ENCODE data around the gene PACS2. TPM values are rescaled to one million over a fixed set of nuclear protein-coding genes. Genes with fewer than 3 reads are reported as not detected.

The PACS2 gene
- total RNA-seq, 1 experiment from 2014 or later: 72.5 TPM

GRCh38 chr14:105316577-105316941 lies 2.0 kb downstream of the PACS2 start:
- TF ChIP-seq, protein P1, sequence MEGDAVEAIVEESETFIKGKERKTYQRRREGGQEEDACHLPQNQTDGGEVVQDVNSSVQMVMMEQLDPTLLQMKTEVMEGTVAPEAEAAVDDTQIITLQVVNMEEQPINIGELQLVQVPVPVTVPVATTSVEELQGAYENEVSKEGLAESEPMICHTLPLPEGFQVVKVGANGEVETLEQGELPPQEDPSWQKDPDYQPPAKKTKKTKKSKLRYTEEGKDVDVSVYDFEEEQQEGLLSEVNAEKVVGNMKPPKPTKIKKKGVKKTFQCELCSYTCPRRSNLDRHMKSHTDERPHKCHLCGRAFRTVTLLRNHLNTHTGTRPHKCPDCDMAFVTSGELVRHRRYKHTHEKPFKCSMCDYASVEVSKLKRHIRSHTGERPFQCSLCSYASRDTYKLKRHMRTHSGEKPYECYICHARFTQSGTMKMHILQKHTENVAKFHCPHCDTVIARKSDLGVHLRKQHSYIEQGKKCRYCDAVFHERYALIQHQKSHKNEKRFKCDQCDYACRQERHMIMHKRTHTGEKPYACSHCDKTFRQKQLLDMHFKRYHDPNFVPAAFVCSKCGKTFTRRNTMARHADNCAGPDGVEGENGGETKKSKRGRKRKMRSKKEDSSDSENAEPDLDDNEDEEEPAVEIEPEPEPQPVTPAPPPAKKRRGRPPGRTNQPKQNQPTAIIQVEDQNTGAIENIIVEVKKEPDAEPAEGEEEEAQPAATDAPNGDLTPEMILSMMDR (conservative IDR thresholded peaks at IDR 0.05): no peak
- Histone ChIP-seq H3K79me2 (ENCODE audit: insufficient read depth, low read length) (peaks cover 14% of the 10 kb centered on the region; the same call in 1 of the 2 replicates), H3K23ac (ENCODE audit: insufficient read length, low read depth, low read length) (no peak overlapping the region), H2AK5ac (ENCODE audit: insufficient read length, low read length) (no peak overlapping the region), H4K91ac (ENCODE audit: insufficient read length, low read depth, low read length) (no peak overlapping the region), H3K4me2 (ENCODE audit: insufficient read depth, insufficient read length, low read length) (no peak overlapping the region), H3K23me2 (ENCODE audit: insufficient read length, low read depth, low read length, poor library complexity, severe bottlenecking) (peaks cover 8% of the 10 kb centered on the region), H4K20me1 (ENCODE audit: control insufficient read depth, insufficient read depth, insufficient read length) (peaks cover 7% of the 10 kb centered on the region), H2AFZ (ENCODE audit: low read length) (no peak overlapping the region), H3T11ph (ENCODE audit: low read length) (no peak overlapping the region), H2BK5ac (ENCODE audit: insufficient read length, low read length) (no peak overlapping the region), H2BK120ac (ENCODE audit: low read depth, low read length, poor library complexity, severe bottlenecking) (no peak overlapping the region), H2BK20ac (ENCODE audit: low read depth, low read length, poor library complexity, severe bottlenecking) (no peak overlapping the region), H2BK12ac (ENCODE audit: insufficient read length, low read depth, low read length) (no peak overlapping the region), H3K27ac (ENCODE audit: insufficient read length, low read depth, low read length) (no peak overlapping the region), H4K5ac (ENCODE audit: insufficient read length, low read depth, low read length) (no peak overlapping the region), H3K4me1 (ENCODE audit: insufficient read depth, low read length) (no peaks in the 10 kb centered on the region; the same call in 1 of the 2 replicates), H2BK15ac (ENCODE audit: low read depth, low read length) (no peak overlapping the region), H3K9ac (ENCODE audit: extremely low read depth, insufficient read length, low read length) (no peak overlapping the region), H3K18ac (ENCODE audit: insufficient read length, low read depth, low read length) (no peak overlapping the region), H4K8ac (replicated peaks; ENCODE audit: insufficient read length, low read depth, low read length) (no peak overlapping the region), H3K9me3 (ENCODE audit: control insufficient read depth, low read depth, low read length) (no peaks in the 10 kb centered on the region), H3K79me1 (ENCODE audit: insufficient read depth, low read depth, low read length, poor library complexity, severe bottlenecking) (peaks cover 5% of the 10 kb centered on the region), H3K56ac (ENCODE audit: insufficient read length, low read depth, low read length) (no peak overlapping the region), H3K27me3 (ENCODE audit: insufficient read depth, low read length) (no peaks in the 10 kb centered on the region), H3K14ac (ENCODE audit: insufficient read depth, low read length) (no peak overlapping the region), H3K4ac (ENCODE audit: low read depth, low read length) (no peak overlapping the region)
- no peak overlapping the region for H3K27ac Mint-ChIP-seq
- DNase-seq: no peak
- peak overlapping the region; percentile 82 to 90 for H3K4me3 Mint-ChIP-seq
- peaks cover 18 to 24% of the 10 kb centered on the region in 2 experiments for H3K4me1 Mint-ChIP-seq
- peaks cover 11% of the 10 kb centered on the region for H3K27me3 Mint-ChIP-seq (ENCODE audit: low read depth)
- peaks cover 0 to 2% of the 10 kb centered on the region in 2 experiments; a peak in 1 of 5 replicates for H3K9me3 Mint-ChIP-seq
- peaks cover 0 to 4% (median 2%) of the 10 kb centered on the region in 3 experiments; a peak in 5 of 7 replicates for H3K36me3 Mint-ChIP-seq (ENCODE audit: insufficient read depth in 1 of 3, low read depth in 3 of 3)
- no CpG with 5 or more reads among the region's 10 CpGs for WGBS (ENCODE audit: extremely low coverage, insufficient read length, low lambda C conversion rate)
